GM18505 (cell line): ENCODE results near the gene FGF19.

Experiments
- ATAC-seq: cut with Tn5 transposase; IDR thresholded peaks from one replicate; pipeline ENCODE4 v1.9.1; 2021; ENCODE audit not compliant: unreplicated experiment
- POLR2A ChIP-seq: IDR thresholded peaks from 4 replicates; pipeline ENCODE4 v1.6.1; 2011; ENCODE audit warnings: borderline replicate concordance; ENCODE audit not compliant: insufficient read depth, insufficient read length; ENCODE audit errors: extremely low read depth

FGF19 gene

DNA sequence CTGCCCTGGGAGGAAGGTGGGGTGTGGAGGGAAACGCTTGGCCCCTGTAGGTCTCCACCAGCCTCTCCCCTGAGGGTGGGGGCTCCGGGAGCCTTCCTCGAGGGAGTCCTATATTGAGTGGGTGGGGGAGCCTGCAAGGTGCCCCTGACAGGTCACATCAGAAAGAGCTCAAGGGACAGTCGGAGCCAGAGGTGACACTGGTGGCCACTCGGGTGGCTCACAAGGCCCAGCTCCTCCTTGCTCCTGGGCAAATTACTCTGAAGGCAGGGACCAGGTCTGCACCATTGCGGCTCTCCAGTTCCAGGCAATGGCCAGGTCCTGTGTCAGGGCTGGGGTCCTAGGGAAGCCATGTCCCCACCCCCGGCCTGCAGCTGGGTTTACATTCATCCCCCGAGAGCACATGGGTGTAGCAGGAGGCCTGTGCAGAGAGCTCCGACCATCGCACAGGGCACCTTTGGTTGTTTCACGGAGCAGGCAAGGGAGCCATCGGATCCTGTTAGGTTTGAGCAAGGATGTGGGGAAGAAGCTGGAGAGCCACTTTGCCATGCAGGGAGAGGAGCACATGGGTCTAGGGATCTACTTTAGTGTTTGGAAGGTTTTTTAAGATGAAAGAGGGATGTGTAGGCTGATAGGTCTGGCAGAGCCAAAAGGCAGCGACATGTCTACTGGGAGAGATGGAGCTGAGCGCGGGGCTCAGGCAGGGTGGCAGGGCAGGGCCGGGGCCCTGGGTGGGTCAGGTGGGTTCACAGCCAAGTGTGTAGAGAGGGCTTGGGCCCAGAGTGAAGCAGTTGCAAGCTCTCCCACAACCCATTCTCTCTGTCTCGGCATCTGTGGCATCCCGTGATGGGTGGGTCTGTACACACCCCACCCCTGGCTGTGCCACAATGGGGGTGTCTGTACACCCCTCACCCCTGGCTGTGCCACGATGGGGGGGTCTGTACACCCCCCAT, 48.1 kb downstream of the FGF19 start:
- no peak for ATAC-seq
- TF ChIP-seq POLR2A: no peak

DNA sequence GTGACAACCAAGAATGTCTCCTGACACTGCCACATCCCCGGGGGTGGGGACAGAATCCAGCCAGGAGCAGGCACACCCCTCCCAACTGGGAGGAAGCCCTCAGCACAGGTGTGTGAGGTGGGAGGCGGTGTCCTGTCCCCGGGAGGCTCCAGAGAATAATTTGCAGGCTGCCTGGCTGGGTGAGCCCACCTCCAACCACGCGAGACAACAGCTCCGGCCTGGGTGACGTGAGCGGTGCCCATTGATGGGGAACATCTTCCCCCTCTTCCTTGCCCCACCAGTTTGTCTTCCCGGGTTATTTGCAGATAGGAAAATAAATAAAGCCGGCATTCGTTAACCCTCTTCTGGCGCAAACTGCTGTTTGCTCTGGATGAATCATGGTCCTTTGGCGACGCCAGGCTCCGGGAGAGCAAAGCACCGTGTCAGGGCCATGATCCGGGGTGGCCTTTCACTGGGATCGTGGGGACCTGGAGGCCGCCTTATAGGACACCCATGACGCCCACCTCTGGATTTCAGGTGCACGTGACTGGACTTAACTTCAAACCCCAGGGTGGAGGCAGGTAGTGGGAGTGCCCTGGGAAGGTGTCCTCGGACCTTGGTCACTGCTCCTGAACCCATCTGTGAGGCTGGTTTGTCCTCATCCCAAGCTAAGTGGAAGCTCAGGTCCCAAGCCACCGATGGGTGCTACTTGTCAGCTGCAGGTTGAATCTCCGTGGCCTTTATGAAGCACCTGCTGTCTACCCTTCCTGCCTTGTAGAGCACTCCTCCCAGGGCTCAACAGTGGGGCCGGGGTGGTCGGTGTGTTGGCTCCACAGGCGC, 49.0 kb downstream of the FGF19 start:
- ATAC-seq: no peak
- no peak for TF ChIP-seq POLR2A

DNA sequence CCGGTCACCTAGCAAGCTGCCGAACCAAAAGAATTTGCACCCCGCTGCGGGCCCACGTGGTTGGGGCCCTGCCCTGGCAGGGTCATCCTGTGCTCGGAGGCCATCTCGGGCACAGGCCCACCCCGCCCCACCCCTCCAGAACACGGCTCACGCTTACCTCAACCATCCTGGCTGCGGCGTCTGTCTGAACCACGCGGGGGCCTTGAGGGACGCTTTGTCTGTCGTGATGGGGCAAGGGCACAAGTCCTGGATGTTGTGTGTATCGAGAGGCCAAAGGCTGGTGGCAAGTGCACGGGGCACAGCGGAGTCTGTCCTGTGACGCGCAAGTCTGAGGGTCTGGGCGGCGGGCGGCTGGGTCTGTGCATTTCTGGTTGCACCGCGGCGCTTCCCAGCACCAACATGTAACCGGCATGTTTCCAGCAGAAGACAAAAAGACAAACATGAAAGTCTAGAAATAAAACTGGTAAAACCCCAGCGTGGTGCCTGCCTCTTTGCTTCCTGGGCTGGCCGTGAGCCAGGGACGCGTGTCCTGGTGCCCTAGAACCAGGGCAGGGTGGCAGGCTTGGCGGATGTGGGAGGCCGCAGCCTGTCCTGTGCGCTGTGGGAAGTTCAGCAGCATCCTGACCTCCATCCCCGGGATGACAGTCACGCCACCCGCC, 49.7 kb downstream of the FGF19 start:
- no peak for TF ChIP-seq POLR2A
- no peak for ATAC-seq

DNA sequence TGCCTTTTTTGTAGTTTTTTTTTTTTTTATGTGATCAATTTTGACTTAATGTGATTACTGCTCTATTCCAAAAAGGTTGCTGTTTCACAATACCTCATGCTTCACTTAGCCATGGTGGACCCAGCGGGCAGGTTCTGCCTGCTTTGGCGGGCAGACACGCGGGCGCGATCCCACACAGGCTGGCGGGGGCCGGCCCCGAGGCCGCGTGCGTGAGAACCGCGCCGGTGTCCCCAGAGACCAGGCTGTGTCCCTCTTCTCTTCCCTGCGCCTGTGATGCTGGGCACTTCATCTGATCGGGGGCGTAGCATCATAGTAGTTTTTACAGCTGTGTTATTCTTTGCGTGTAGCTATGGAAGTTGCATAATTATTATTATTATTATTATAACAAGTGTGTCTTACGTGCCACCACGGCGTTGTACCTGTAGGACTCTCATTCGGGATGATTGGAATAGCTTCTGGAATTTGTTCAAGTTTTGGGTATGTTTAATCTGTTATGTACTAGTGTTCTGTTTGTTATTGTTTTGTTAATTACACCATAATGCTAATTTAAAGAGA, 50.3 kb downstream of the FGF19 start:
- TF ChIP-seq POLR2A: no peak

DNA sequence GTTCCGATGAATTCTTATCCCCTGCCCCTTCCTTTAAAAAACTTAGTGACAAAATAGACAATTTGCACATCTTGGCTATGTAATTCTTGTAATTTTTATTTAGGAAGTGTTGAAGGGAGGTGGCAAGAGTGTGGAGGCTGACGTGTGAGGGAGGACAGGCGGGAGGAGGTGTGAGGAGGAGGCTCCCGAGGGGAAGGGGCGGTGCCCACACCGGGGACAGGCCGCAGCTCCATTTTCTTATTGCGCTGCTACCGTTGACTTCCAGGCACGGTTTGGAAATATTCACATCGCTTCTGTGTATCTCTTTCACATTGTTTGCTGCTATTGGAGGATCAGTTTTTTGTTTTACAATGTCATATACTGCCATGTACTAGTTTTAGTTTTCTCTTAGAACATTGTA, 50.8 kb downstream of the FGF19 start:
- no peak for TF ChIP-seq POLR2A
- no peak for ATAC-seq

More for the DNA sequence above, 50.3 kb downstream of the FGF19 start:
- no peak for ATAC-seq

DNA sequence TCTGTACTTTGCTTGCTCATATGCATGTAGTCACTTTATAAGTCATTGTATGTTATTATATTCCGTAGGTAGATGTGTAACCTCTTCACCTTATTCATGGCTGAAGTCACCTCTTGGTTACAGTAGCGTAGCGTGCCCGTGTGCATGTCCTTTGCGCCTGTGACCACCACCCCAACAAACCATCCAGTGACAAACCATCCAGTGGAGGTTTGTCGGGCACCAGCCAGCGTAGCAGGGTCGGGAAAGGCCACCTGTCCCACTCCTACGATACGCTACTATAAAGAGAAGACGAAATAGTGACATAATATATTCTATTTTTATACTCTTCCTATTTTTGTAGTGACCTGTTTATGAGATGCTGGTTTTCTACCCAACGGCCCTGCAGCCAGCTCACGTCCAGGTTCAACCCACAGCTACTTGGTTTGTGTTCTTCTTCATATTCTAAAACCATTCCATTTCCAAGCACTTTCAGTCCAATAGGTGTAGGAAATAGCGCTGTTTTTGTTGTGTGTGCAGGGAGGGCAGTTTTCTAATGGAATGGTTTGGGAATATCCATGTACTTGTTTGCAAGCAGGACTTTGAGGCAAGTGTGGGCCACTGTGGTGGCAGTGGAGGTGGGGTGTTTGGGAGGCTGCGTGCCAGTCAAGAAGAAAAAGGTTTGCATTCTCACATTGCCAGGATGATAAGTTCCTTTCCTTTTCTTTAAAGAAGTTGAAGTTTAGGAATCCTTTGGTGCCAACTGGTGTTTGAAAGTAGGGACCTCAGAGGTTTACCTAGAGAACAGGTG, 51.8 kb downstream of the FGF19 start:
- ATAC-seq: no peak

DNA sequence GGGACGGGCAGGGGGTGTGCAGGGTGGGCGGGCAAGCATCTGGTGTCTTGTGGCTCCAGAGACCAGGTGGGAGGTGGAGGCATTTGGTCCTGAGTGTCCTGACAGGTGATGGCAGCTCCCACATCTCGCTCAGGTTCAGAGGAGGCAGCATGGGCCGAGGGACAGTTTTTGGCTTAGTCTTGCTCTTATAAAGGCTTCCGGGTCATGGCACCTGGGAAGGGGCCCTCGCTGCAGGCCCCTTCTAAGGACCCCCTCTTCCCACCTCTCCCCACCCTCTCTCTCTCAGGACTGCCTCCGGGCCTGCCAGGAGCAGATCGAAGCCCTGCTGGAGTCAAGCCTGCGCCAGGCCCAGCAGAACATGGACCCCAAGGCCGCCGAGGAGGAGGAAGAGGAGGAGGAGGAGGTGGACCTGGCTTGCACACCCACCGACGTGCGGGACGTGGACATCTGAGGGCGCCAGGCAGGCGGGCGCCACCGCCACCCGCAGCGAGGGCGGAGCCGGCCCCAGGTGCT, 52.9 kb downstream of the FGF19 start:
- TF ChIP-seq POLR2A: no peak
- no peak for ATAC-seq

More for the DNA sequence above, 51.8 kb downstream of the FGF19 start:
- no peak for TF ChIP-seq POLR2A

DNA sequence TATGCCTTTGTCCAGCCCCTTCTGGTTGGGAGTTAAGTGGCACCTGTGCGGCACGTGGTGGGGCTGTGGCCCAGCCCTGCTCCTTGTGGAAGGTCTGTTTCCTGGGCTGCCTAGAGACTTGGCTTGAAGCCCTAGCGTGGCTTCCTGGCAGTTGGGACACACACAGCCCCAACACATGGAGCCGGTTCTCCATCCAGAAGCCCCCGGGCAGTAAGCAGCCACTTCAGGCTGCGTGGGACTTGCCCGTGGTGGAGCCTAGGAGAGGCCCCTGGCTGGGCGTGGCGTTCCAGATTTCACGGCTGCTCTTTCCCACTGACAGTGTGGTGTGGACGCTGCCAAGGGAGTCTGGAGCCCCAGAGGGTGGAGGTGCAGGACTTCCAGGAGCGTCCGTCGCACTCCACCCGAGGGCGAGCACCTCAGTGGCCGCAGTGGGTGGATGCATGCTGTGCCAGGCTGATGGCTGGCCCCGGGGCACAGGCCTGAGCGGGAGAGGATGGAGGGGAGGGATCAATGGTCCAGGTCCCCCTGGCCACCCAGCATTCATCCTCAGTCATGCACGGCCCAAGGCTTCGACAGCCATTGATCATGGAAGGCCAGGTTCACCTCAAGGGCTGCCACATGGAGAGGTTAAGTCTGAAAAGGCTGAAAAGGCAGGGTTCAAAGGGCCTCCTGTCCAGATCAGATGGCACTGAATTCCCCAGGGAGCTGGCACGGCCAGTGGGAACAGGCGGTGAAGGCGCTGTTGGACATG, 53.6 kb downstream of the FGF19 start:
- ATAC-seq: no peak
- TF ChIP-seq POLR2A: no peak

DNA sequence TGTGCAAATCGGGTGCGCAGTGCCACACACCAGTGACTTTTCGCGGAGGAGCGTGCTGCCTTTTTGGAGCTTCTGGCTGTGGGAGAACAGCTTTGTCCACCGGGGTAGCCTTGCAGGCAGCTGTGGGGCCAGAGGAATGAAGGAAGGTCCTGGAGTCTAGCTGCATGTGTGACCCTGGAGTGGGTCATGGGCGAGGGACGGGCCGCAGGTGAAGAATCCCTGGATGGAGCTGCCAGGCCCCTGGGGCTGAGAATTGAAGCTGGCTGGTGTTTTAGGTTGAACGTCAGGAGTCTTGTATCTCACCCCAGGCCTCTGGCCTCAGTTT, 54.3 kb downstream of the FGF19 start:
- TF ChIP-seq POLR2A: no peak
- no peak for ATAC-seq

DNA sequence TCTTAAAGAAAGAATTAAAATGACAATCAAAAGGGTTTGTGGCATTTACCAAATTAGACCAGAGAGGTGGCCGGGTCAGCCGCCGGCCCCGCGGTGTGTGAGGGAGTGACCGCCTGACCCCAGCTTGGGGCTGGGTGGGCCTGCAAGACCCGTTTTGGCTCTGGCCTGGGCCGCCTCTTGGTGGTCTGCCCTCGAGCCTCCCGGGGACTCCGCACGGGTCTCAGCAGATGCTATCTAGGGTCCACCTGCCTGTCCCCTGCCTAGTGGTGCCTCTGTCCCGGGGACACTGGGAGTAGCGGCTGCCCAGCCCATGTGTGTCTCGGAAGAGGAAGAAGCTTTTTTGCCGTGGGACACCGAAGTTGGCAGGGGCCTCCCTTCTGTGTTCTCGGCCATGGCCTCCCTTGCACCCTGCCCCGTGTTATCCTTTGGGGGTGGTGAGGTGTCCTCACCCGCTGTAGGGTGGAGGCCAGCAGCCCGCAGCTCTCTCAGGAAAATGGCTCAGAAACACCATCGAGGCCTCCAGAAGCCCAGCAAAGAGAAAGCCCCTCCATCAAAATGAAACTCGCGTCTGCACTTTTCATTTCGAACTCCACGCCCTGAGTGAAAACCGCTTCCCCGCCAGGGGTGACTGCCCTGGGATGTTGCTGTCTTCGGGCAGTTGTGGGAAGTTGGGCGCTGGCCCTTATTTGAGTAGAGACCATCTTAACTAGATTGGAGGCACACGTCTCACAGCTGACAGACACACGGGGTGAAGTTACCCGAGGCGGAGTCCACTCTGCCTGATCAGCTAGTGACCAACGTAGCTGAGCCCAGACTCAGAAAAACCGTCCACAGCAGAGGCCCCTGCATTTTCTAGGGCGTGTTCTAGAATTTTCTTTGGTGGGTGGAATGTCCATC, 54.9 kb downstream of the FGF19 start:
- ATAC-seq: no peak
- no peak for TF ChIP-seq POLR2A
